Thymus (tissue), 11 donors: ENCODE results near the gene FAM20C. TPM values are rescaled to one million over a fixed set of nuclear protein-coding genes. Genes with fewer than 3 reads are reported as not detected.
"Not testable (repeated sequence)": the region's sequence is repeated elsewhere in the genome, so short reads cannot be mapped to it uniquely, and the experiment has no call there.

Experiments used
- DNase-seq, 9 donors: peaks; one replicate each; pipeline ENCODE4 v3.0.0-alpha.2; 2013; ENCODE audit warnings: low spot score in 9 of 9, low read depth in 6 of 9, missing footprints in 1 of 9
- H3K27ac ChIP-seq, 2 donors: one replicate each; pipeline ENCODE4 v1.5.1; 2013; ENCODE audit warnings: control low read depth in 1 of 2, low read depth in 1 of 2, low read length in 1 of 2, mild to moderate bottlenecking in 1 of 2, moderate library complexity in 1 of 2
- H3K27me3 ChIP-seq, 2 donors: one replicate each; pipeline ENCODE4 v1.5.1; 2013; ENCODE audit warnings: low read length in 1 of 2; ENCODE audit not compliant: control insufficient read depth in 2 of 2, insufficient read depth in 1 of 2
- H3K36me3 ChIP-seq, 2 donors: one replicate each; pipeline ENCODE4 v1.5.1; 2013; ENCODE audit warnings: low read length in 1 of 2, mild to moderate bottlenecking in 1 of 2, moderate library complexity in 1 of 2; ENCODE audit not compliant: control insufficient read depth in 2 of 2, insufficient read depth in 2 of 2
- H3K4me1 ChIP-seq, 2 donors: one replicate each; pipeline ENCODE4 v1.5.1; 2013; ENCODE audit warnings: low read length in 2 of 2; ENCODE audit not compliant: control insufficient read depth in 2 of 2, insufficient read depth in 2 of 2
- H3K4me3 ChIP-seq, 2 donors: one replicate each; pipeline ENCODE4 v1.5.1; 2013; ENCODE audit warnings: low read length in 2 of 2, control low read depth in 1 of 2, mild to moderate bottlenecking in 1 of 2
- H3K9me3 ChIP-seq, 2 donors: one replicate each; pipeline ENCODE4 v1.5.1; 2013; ENCODE audit warnings: low read length in 1 of 2, mild to moderate bottlenecking in 1 of 2; ENCODE audit not compliant: control insufficient read depth in 2 of 2, insufficient read depth in 1 of 2
- WGBS: extraction: QIAGEN DNeasy Blood & Tissue Kit; methylation state at CpG from one replicate; pipeline ENCODE4 v1.1.7; 2013; 5-methylcytosine and 5-hydroxymethylcytosine counted together
- polyA plus RNA-seq: library from polyadenylated mRNA; stranded (reverse); fragments of 200-250 nt; gene quantifications from one replicate; pipeline ENCODE4 v1.2.3, GENCODE V29; 2013
- total RNA-seq: library from RNA; stranded (reverse); fragments of 120-200 nt; gene quantifications from one replicate; pipeline ENCODE4 v1.2.4, GENCODE V29; 2013
- donor health status: healthy.

The FAM20C gene
- total and polyA plus RNA-seq, 2 donors = 2.4 to 16.5 TPM

- no peaks in the 10 kb centered on the region for H3K36me3 ChIP-seq
- WGBS = 88% methylated on average over 15 of the region's 15 CpGs
- no peak overlapping the region for H3K4me3 ChIP-seq
- peaks cover 40 to 67% of the 10 kb centered on the region in 2 donors for H3K27me3 ChIP-seq
- H3K4me1 ChIP-seq = peaks cover 0 to 4% of the 10 kb centered on the region in 2 donors
- DNase-seq = no peak
- H3K27ac ChIP-seq = no peak overlapping the region
- no peaks in the 10 kb centered on the region for H3K9me3 ChIP-seq
Measured at GRCh38 chr7:292826-293225, 100.5 kb downstream of the FAM20C start.

DNA sequence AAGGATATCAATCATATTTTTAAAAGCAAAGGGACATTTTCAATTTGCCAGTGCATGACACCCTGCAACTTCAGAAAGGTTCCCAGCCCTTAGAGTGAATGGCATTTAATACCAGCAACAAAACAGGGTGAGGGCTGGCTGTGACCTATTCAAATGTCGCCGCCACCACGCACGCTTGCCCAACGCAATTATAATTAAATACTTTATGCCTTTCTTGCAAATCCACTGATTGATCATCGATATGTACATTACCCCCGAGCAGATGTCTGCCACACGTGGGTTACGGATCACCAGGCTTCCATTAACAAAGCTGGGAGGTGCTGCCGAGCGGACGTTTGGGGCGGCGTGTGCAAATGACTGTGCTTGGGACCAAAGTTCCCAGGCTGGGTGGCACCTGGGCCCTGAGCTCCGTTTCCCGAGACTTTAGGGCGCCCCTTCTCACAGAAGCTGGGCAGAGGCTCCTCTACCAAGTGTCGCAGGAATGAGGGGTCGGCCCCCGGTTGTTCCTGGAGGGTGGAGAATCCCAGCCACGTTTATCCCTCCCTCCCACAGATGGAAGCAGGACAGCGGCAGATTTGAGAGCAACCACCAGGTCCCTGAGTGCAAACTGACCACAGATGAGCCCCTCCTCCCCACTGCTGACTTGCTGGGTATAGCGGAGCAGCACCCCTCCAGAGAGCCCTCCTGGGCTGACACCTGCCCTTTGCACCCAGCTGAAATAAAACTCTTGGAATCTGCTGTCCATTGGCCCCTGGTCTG lies 101.5 kb downstream of the FAM20C start:
- Histone ChIP-seq H3K4me1 (peaks cover 0 to 4% of the 10 kb centered on the region in 2 donors), H3K9me3 (no peaks in the 10 kb centered on the region), H3K36me3 (no peaks in the 10 kb centered on the region), H3K27ac (no peak overlapping the region), H3K27me3 (peaks cover 35 to 57% of the 10 kb centered on the region in 2 donors), H3K4me3 (no peak overlapping the region)
- 84% methylated on average over 23 of the region's 23 CpGs for WGBS
- no peak for DNase-seq

GRCh38 chr7:294440-295154 lies 102.2 kb downstream of the FAM20C start:
- WGBS = 91% methylated on average over 25 of the region's 25 CpGs
- Histone ChIP-seq H3K4me3 (no peak overlapping the region), H3K27ac (no peak overlapping the region), H3K4me1 (peaks cover 0 to 4% of the 10 kb centered on the region in 2 donors), H3K27me3 (peaks cover 28 to 49% of the 10 kb centered on the region in 2 donors), H3K36me3 (no peaks in the 10 kb centered on the region), H3K9me3 (no peaks in the 10 kb centered on the region)
- DNase-seq = no peak

- Histone ChIP-seq H3K27me3 (peaks cover 19 to 41% of the 10 kb centered on the region in 2 donors), H3K4me1 (no peaks in the 10 kb centered on the region), H3K36me3 (no peaks in the 10 kb centered on the region), H3K27ac (no peak overlapping the region), H3K4me3 (no peak overlapping the region), H3K9me3 (no peaks in the 10 kb centered on the region)
- 89% methylated on average over 27 of the region's 27 CpGs for WGBS
- no peak for DNase-seq
Measured at GRCh38 chr7:295155-296154, 103.1 kb downstream of the FAM20C start.

DNA sequence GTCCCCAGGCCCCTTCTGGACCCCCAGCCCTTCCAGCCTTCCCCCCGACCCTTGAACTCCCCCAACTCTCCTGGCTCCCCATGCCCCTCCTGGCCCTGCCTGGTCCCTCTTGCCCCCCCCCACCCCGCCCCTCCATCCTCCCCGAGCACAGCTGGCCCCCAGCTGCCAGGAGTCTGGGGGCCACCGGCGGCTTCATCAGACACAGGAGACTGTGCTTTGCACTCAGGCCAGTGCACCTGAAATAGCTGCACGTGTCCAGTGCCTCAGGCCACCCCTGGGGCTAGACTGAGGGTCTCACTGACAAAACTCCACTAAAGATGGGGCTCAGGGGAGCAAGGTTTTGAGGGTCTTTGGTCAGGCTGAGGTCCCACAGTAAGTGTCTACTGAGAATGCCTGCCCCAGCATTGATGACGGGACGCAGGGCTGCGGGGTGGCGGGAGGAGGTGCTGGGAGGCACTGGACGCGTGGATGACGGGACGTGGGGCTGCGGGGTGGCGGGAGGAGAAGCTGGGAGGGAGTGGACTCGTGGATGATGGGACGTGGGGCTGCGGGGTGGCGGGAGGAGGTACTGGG lies 104.1 kb downstream of the FAM20C start:
- Histone ChIP-seq H3K27me3 (peaks cover 9 to 33% of the 10 kb centered on the region in 2 donors), H3K4me1 (no peaks in the 10 kb centered on the region), H3K4me3 (no peak overlapping the region), H3K9me3 (no peaks in the 10 kb centered on the region), H3K36me3 (no peaks in the 10 kb centered on the region), H3K27ac (no peak overlapping the region)
- DNase-seq = no peak
- WGBS = 84% methylated on average over 19 of the region's 20 CpGs

DNA sequence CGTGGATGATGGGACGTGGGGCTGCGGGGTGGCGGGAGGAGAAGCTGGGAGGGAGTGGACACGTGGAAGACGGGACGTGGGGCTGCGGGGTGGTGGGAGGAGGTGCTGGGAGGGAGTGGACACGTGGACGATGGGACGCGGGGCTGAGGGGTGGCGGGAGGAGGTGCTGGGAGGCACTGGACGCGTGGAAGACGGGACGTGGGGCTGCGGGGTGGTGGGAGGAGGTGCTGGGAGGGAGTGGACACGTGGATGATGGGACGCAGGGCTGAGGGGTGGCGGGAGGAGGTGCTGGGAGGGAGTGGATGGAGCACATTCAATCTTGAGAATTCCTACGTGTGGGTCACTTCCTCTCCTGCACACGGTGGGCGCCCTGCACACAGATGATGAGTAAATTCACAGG lies 104.8 kb downstream of the FAM20C start:
- not testable (repeated sequence) for H3K27ac ChIP-seq, H3K36me3 ChIP-seq, DNase-seq, H3K9me3 ChIP-seq, H3K4me1 ChIP-seq, H3K4me3 ChIP-seq
- WGBS = 84% methylated on average over 23 of the region's 24 CpGs
- H3K27me3 ChIP-seq = peaks cover 4 to 26% of the 10 kb centered on the region in 2 donors

- no peak overlapping the region for H3K4me3 ChIP-seq
- no peaks in the 10 kb centered on the region for H3K4me1 ChIP-seq
- 89% methylated on average over 24 of the region's 24 CpGs for WGBS
- H3K9me3 ChIP-seq = no peaks in the 10 kb centered on the region
- peaks cover 0 to 19% of the 10 kb centered on the region in 2 donors for H3K27me3 ChIP-seq
- no peak overlapping the region for H3K27ac ChIP-seq
- DNase-seq = no peak
- no peaks in the 10 kb centered on the region for H3K36me3 ChIP-seq
Measured at GRCh38 chr7:297611-298374, 105.4 kb downstream of the FAM20C start.

DNA sequence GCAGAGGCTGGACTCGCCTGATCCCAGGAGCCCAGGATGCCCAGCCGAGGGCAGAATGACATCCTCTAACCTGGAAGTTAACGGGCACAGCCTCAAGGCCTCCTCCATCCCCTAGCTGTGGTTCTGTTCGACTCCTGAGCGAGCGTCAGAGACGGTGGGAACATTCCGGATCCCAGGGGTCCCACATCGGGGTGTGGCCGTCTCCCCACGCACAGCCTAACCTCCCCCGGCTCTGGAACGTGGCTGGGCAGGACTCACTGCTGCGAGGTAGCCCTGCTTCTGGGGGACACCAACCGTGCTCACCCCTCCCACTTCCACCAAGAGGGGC lies 106.0 kb downstream of the FAM20C start:
- WGBS = 84% methylated on average over 15 of the region's 15 CpGs

More for the DNA sequence above, 106.0 kb downstream of the FAM20C start:
- H3K9me3 ChIP-seq = no peaks in the 10 kb centered on the region
- no peaks in the 10 kb centered on the region for H3K36me3 ChIP-seq
- no peak overlapping the region for H3K4me3 ChIP-seq
- no peak for DNase-seq
- H3K27ac ChIP-seq = no peak overlapping the region
- peaks cover 0 to 16% of the 10 kb centered on the region in 2 donors for H3K27me3 ChIP-seq
- H3K4me1 ChIP-seq = no peaks in the 10 kb centered on the region
